OCI-LY3 (cell line): Measurements from ENCODE around the gene DSC3.

ENCODE experiments used
- H2AFZ ChIP-seq: fragments of 200-600, 300-600 bp; shearing (Covaris generic); 2 replicates; pipeline ENCODE4 v1.6.0; 2014; ENCODE audit warnings: antibody characterized with exemption, low read depth, low read length
- H3K27ac ChIP-seq: fragments of 200-600, 300-600 bp; sonication (generic); 2 replicates; pipeline ENCODE4 v1.5.1; 2014; ENCODE audit warnings: mild to moderate bottlenecking, low read length, moderate library complexity, mixed read lengths
- H3K27me3 ChIP-seq: fragments of 200-600, 300-600 bp; sonication (generic); 2 replicates; pipeline ENCODE4 v1.6.1; 2014; ENCODE audit warnings: low read depth, low read length, mixed read lengths
- H3K36me3 ChIP-seq: fragments of 200-600, 300-600 bp; sonication (generic); replicated peaks from 2 replicates; pipeline ENCODE3; 2014; ENCODE audit warnings: low read depth, low read length, mixed read lengths
- H3K4me1 ChIP-seq: fragments of 300-600, 200-600 bp; sonication (generic); 2 replicates; pipeline ENCODE4 v1.6.1; 2014; ENCODE audit warnings: low read length, mixed read lengths
- H3K4me2 ChIP-seq: fragments of 200-600, 300-600 bp; sonication (generic); 2 replicates; pipeline ENCODE4 v1.6.1; 2014; ENCODE audit warnings: low read length, mixed read lengths
- H3K4me3 ChIP-seq: fragments of 300-600, 200-600 bp; sonication (generic); 2 replicates; pipeline ENCODE4 v1.5.1; 2014; ENCODE audit warnings: antibody characterized with exemption, mild to moderate bottlenecking, low read length, moderate library complexity
- H3K79me2 ChIP-seq: fragments of 300-600, 200-600 bp; shearing (Covaris generic); 2 replicates; pipeline ENCODE4 v1.6.1; 2014; ENCODE audit warnings: mild to moderate bottlenecking, low read length, mixed read lengths
- H3K9ac ChIP-seq: fragments of 300-600, 200-600 bp; shearing (Covaris generic); 2 replicates; pipeline ENCODE4 v1.6.0; 2014; ENCODE audit warnings: mild to moderate bottlenecking, low read length, moderate library complexity
- H3K9me3 ChIP-seq: fragments of 200-600, 300-600 bp; shearing (Covaris generic); 2 replicates; pipeline ENCODE4 v1.6.1; 2014; ENCODE audit warnings: low read length, mixed read lengths; ENCODE audit not compliant: insufficient read depth
- H4K20me1 ChIP-seq: fragments of 200-600, 300-600 bp; sonication (generic); 2 replicates; pipeline ENCODE4 v1.6.1; 2016; ENCODE audit warnings: low read length, mixed read lengths; ENCODE audit not compliant: insufficient read depth
- CTCF ChIP-seq: fragments of 200-600, 300-600 bp; sonication (generic); IDR thresholded peaks from 2 replicates; pipeline ENCODE4 v1.5.1; 2014; ENCODE audit warnings: antibody characterized with exemption, low read length, low read depth
- EZH2phosphoT487 ChIP-seq: fragments of 200-600 bp; shearing (Covaris generic); IDR thresholded peaks from 2 replicates; pipeline ENCODE4 v1.6.1; 2018; ENCODE audit warnings: antibody characterized with exemption, mixed run types, low read depth

Gene DSC3

GRCh38 chr18:30944773-30945417 lies 97.6 kb downstream of the DSC3 start:
- Histone ChIP-seq H3K4me1 (no peaks in the 10 kb centered on the region), H3K4me3 (no peak overlapping the region), H2AFZ (no peak overlapping the region), H3K4me2 (no peak overlapping the region), H3K9me3 (no peaks in the 10 kb centered on the region), H3K27ac (no peak overlapping the region), H3K36me3 (no peaks in the 10 kb centered on the region), H3K79me2 (no peaks in the 10 kb centered on the region), H4K20me1 (no peaks in the 10 kb centered on the region), H3K9ac (no peak overlapping the region), H3K27me3 (no peaks in the 10 kb centered on the region)
- TF ChIP-seq CTCF (no peak), EZH2phosphoT487 (no peak)

GRCh38 chr18:30940952-30941539 lies 101.5 kb downstream of the DSC3 start:
- Histone ChIP-seq H3K36me3 (no peaks in the 10 kb centered on the region), H3K27ac (no peak overlapping the region), H3K9me3 (no peaks in the 10 kb centered on the region; the same call in 1 of the 2 replicates), H3K79me2 (no peaks in the 10 kb centered on the region), H4K20me1 (no peaks in the 10 kb centered on the region), H3K9ac (no peak overlapping the region), H2AFZ (no peak overlapping the region), H3K4me3 (no peak overlapping the region), H3K4me2 (no peak overlapping the region), H3K27me3 (no peaks in the 10 kb centered on the region), H3K4me1 (no peaks in the 10 kb centered on the region)
- no peak for TF ChIP-seq EZH2phosphoT487
- no peak for TF ChIP-seq CTCF
